ENCODE results near the gene PCLO. TPM values are rescaled to one million over a fixed set of nuclear protein-coding genes. Genes with fewer than 3 reads are reported as not detected.

The PCLO gene
- total RNA-seq, 3 donors from 2014 or later: 5.3 to 20.9 (median 5.9) TPM

- no peak for TF ChIP-seq POLR2AphosphoS5 (IDR thresholded peaks at IDR 0.05)
- no peak for TF ChIP-seq CTCF (IDR thresholded peaks at IDR 0.05)
- TF ChIP-seq POLR2A (IDR thresholded peaks at IDR 0.05): no peak
- intact Hi-C loops (cut with DNase I; ENCODE audit: low total_unique reads): no loop called here
- Histone ChIP-seq H3K4me1 (no peaks in the 10 kb centered on the region), H3K27me3 (no peaks in the 10 kb centered on the region), H3K27ac (no peak overlapping the region), H3K4me3 (no peak overlapping the region), H3K9me3 (peaks cover 0 to 5% of the 10 kb centered on the region in 2 donors), H3K36me3 (no peaks in the 10 kb centered on the region)
- no peak for DNase-seq (ENCODE audit: low spot score in 2 of 2)
Observed at GRCh38 chr7:82998436-82998835, 164.2 kb downstream of the PCLO start.

GRCh38 chr7:82985144-82985802 lies 177.4 kb downstream of the PCLO start:
- Histone ChIP-seq H3K36me3 (no peaks in the 10 kb centered on the region), H3K9me3 (no peaks in the 10 kb centered on the region), H3K27me3 (no peaks in the 10 kb centered on the region), H3K27ac (no peak overlapping the region), H3K4me3 (no peak overlapping the region), H3K4me1 (no peaks in the 10 kb centered on the region)
- intact Hi-C loops (cut with DNase I; ENCODE audit: low total_unique reads): no loop called here
- TF ChIP-seq POLR2AphosphoS5 (IDR thresholded peaks at IDR 0.05) (no peak), CTCF (IDR thresholded peaks at IDR 0.05) (no peak), POLR2A (IDR thresholded peaks at IDR 0.05) (no peak)
- no peak for DNase-seq (ENCODE audit: low spot score in 2 of 2)

GRCh38 chr7:82980130-82980788 lies 182.4 kb downstream of the PCLO start:
- Histone ChIP-seq H3K27me3 (no peaks in the 10 kb centered on the region), H3K27ac (no peak overlapping the region), H3K4me3 (no peak overlapping the region), H3K36me3 (no peaks in the 10 kb centered on the region), H3K4me1 (no peaks in the 10 kb centered on the region), H3K9me3 (no peaks in the 10 kb centered on the region)
- DNase-seq (ENCODE audit: low spot score in 2 of 2): no peak
- TF ChIP-seq POLR2AphosphoS5 (IDR thresholded peaks at IDR 0.05): no peak
- TF ChIP-seq POLR2A (IDR thresholded peaks at IDR 0.05): no peak
- no peak for TF ChIP-seq CTCF (IDR thresholded peaks at IDR 0.05)
- intact Hi-C loops (cut with DNase I; ENCODE audit: low total_unique reads): no loop called here

GRCh38 chr7:82975811-82976468 lies 186.7 kb downstream of the PCLO start:
- Histone ChIP-seq H3K27ac (no peak overlapping the region), H3K27me3 (no peaks in the 10 kb centered on the region), H3K9me3 (no peaks in the 10 kb centered on the region), H3K36me3 (no peaks in the 10 kb centered on the region), H3K4me3 (no peak overlapping the region), H3K4me1 (no peaks in the 10 kb centered on the region)
- no peak for DNase-seq (ENCODE audit: low spot score in 2 of 2)
- intact Hi-C loops (cut with DNase I; ENCODE audit: low total_unique reads): no loop called here
- TF ChIP-seq POLR2A (IDR thresholded peaks at IDR 0.05): no peak
- no peak for TF ChIP-seq POLR2AphosphoS5 (IDR thresholded peaks at IDR 0.05)
- no peak for TF ChIP-seq CTCF (IDR thresholded peaks at IDR 0.05)

- DNase-seq (ENCODE audit: low spot score in 2 of 2): no peak
- no peaks in the 10 kb centered on the region for H3K9me3 ChIP-seq
- H3K4me3 ChIP-seq: no peak overlapping the region
- H3K36me3 ChIP-seq: no peaks in the 10 kb centered on the region
- no peak for TF ChIP-seq POLR2A (IDR thresholded peaks at IDR 0.05)
- no peak for TF ChIP-seq POLR2AphosphoS5 (IDR thresholded peaks at IDR 0.05)
- no peak for TF ChIP-seq CTCF (IDR thresholded peaks at IDR 0.05)
- H3K27ac ChIP-seq: no peak overlapping the region
- no peaks in the 10 kb centered on the region for H3K4me1 ChIP-seq
- intact Hi-C loops (cut with DNase I; ENCODE audit: low total_unique reads): no loop called here
- no peaks in the 10 kb centered on the region for H3K27me3 ChIP-seq
Observed at GRCh38 chr7:82972135-82972534, 190.5 kb downstream of the PCLO start.
